ENCODE data around the gene TLCD2.
"Not testable (repeated sequence)": the region's sequence is repeated elsewhere in the genome, so short reads cannot be mapped to it uniquely, and the experiment has no call there.

DNA sequence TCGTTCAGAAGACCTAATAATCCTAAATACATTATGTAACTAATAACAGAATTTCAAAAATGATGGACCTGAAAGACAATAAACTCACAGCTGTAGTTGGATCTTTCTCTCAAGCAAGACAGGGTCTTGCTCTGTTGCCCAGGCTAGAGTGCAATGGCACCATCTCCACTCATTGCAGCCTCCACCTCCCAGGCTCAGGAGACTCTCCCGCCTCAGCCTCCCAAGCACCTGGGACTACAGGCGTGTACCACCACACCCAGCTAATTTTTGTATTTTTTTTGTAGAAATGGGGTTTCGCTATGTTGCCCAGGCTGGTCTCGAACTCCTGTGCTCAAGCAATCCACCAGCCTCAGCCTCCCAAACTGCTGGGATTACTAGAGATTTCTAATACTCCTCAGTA is 46.2 kb downstream of the TLCD2 start:
- TF ChIP-seq, protein P1, sequence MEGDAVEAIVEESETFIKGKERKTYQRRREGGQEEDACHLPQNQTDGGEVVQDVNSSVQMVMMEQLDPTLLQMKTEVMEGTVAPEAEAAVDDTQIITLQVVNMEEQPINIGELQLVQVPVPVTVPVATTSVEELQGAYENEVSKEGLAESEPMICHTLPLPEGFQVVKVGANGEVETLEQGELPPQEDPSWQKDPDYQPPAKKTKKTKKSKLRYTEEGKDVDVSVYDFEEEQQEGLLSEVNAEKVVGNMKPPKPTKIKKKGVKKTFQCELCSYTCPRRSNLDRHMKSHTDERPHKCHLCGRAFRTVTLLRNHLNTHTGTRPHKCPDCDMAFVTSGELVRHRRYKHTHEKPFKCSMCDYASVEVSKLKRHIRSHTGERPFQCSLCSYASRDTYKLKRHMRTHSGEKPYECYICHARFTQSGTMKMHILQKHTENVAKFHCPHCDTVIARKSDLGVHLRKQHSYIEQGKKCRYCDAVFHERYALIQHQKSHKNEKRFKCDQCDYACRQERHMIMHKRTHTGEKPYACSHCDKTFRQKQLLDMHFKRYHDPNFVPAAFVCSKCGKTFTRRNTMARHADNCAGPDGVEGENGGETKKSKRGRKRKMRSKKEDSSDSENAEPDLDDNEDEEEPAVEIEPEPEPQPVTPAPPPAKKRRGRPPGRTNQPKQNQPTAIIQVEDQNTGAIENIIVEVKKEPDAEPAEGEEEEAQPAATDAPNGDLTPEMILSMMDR (conservative IDR thresholded peaks at IDR 0.05) = not testable (repeated sequence)
- TF ChIP-seq EZH2 (IDR thresholded peaks at IDR 0.05; ENCODE audit: low read depth) = not testable (repeated sequence)

All from PC-9 (cell line).